K562 (cell line): ENCODE measurements around the gene FKBP2. TPM values are rescaled to one million over a fixed set of nuclear protein-coding genes. Genes with fewer than 3 reads are reported as not detected.

ENCODE experiments used
- CBX3 ChIP-seq, 2 experiments: IDR thresholded peaks; 1 replicate in 1 of 2; 2 replicates in 1 of 2; pipeline ENCODE4 v1.6.1; 2012; ENCODE audit warnings: inconsistent platforms in 2 of 2, low read length in 2 of 2, borderline replicate concordance in 1 of 2, control low read depth in 1 of 2
- JUND ChIP-seq, 2 experiments: IDR thresholded peaks; 2 replicates in 1 of 2; 3 replicates in 1 of 2; pipeline ENCODE4 v1.6.1; 2011; ENCODE audit warnings: borderline replicate concordance in 2 of 2, low read depth in 2 of 2, low read length in 2 of 2, improper control_type of control experiment in 1 of 2, missing biosample characterization in 1 of 2, missing genetic modification characterization in 1 of 2, missing genetic modification reagents in 1 of 2
- KDM4B ChIP-seq, 2 experiments: fragments of 450-650 bp in 1 of 2; sonication (generic) in 1 of 2; IDR thresholded peaks; 2 replicates each; pipeline ENCODE4 v1.6.1; 2016 to 2017; ENCODE audit warnings: borderline replicate concordance in 2 of 2, antibody characterized with exemption in 1 of 2, low read depth in 1 of 2, mild to moderate bottlenecking in 1 of 2
- KLF13 ChIP-seq: fragments of 450-650 bp; IDR thresholded peaks from 2 replicates; pipeline ENCODE4 v1.6.1; 2016; ENCODE audit warnings: missing genetic modification characterization, low read depth, mild to moderate bottlenecking, missing compliant biosample characterization, moderate library complexity, borderline replicate concordance
- MAFK ChIP-seq: IDR thresholded peaks from 2 replicates; pipeline ENCODE4 v1.6.1; 2011; ENCODE audit warnings: low read length, improper control_type of control experiment
- SMARCE1 ChIP-seq: fragments of 450-650 bp; IDR thresholded peaks from 2 replicates; pipeline ENCODE4 v1.7.1; 2016; ENCODE audit warnings: mild to moderate bottlenecking
- ZNF316 ChIP-seq: fragments of 450-650 bp; IDR thresholded peaks from 2 replicates; pipeline ENCODE4 v1.6.1; 2016
- polyA plus RNA-seq, 8 experiments: library from polyadenylated mRNA; depleted of rRNA in 4 of 8; stranded (reverse) in 5 of 8; unstranded in 3 of 8; fragments of >200 nt; fragmentation: Nextera tagmentation in 2 of 8; fragmentation: Illumina TruSeq in 1 of 8; extraction: Ambion mirVana in 2 of 8; extraction: Trizol in 1 of 8; gene quantifications; 2 replicates each; pipeline versions ENCODE4 v1.2.1 to v1.2.3, GENCODE V29; 2011 to 2014; ENCODE audit warnings: inconsistent platforms in 1 of 8, missing spikeins in 1 of 8
- total RNA-seq, 7 experiments: library from RNA; depleted of rRNA in 6 of 7; stranded (reverse); fragments of >200 nt in 6 of 7; fragmentation: Illumina TruSeq in 2 of 7; extraction: Trizol in 2 of 7; gene quantifications; 2 replicates each; pipeline versions ENCODE4 v1.2.1 to v1.2.3, GENCODE V29; 2011 to 2021; ENCODE audit warnings: low replicate concordance in 1 of 7
- TF ChIP-seq, protein P1 (sequence below): fragments of 250-450 bp; sonication (Bioruptor Pico); IDR thresholded peaks from 2 replicates; pipeline ENCODE4 v1.4.0; 2020
- TF ChIP-seq, protein P2 (sequence below): fragments of 450-650 bp; formaldehyde crosslinking; conservative IDR thresholded peaks from 2 replicates; pipeline ENCODE4 v1.4.0; 2022; ENCODE audit warnings: mild to moderate bottlenecking, missing genetic modification characterization
- TF ChIP-seq, protein P3 (sequence below): sonication (generic); formaldehyde crosslinking; IDR thresholded peaks from 2 replicates; pipeline ENCODE4 v1.8.0; 2022; ENCODE audit warnings: mild to moderate bottlenecking, low read depth, missing genetic modification reagents
- TF ChIP-seq, protein P4 (sequence below): fragments of 450-650 bp; IDR thresholded peaks from 2 replicates; pipeline ENCODE4 v1.6.1; 2017; ENCODE audit warnings: antibody characterized with exemption, mild to moderate bottlenecking

The FKBP2 gene
- total and polyA plus RNA-seq, 9 of the 15 experiments (the other 6 are each of a cell fraction or from before 2014, with no cell fraction given), result 3.5 to 151 (median 58.1) TPM

DNA sequence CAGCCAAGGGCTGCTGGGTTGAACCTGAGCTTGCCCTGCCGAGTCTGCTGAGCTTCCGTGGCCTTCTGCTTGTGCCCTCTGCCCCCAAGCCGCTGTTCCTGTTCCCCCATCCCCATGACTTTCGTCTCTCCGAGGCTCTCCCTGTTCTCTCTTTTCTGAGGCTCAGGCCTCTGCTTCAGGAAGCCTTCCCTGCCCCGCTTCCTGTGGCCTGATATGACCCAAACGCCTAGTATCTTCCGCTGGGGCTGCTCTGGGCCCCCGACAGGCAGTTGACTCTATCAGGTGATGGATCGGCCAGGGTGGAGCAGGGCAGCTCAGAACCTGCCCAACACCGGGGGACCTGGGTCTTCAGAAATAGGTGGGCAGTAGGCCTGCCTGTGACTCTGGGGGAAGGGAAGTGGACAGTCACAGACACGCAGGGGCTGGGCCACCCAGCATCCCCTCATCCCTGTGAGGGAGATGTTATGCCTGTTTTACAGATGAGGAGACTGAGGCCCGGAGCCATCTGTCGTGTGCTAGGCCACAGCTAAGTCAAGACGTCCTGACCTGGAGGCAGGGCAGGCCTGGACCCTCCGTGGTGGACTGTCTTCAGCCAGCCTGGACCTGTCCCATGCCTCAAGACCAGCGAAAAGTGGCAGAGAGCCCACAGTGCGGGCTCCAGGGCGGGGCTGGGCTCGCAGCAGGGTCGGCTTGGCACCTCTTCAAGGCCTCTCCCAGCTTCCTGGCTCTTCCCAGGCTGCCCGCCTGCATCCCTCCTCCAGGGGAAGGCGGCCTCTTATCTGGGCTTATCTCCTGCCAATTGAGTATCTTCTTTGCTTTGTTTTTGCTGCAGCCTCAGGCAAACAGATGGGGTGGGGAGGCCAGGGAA, 27.4 kb downstream of the FKBP2 start (continued):
- TF ChIP-seq, protein P1, sequence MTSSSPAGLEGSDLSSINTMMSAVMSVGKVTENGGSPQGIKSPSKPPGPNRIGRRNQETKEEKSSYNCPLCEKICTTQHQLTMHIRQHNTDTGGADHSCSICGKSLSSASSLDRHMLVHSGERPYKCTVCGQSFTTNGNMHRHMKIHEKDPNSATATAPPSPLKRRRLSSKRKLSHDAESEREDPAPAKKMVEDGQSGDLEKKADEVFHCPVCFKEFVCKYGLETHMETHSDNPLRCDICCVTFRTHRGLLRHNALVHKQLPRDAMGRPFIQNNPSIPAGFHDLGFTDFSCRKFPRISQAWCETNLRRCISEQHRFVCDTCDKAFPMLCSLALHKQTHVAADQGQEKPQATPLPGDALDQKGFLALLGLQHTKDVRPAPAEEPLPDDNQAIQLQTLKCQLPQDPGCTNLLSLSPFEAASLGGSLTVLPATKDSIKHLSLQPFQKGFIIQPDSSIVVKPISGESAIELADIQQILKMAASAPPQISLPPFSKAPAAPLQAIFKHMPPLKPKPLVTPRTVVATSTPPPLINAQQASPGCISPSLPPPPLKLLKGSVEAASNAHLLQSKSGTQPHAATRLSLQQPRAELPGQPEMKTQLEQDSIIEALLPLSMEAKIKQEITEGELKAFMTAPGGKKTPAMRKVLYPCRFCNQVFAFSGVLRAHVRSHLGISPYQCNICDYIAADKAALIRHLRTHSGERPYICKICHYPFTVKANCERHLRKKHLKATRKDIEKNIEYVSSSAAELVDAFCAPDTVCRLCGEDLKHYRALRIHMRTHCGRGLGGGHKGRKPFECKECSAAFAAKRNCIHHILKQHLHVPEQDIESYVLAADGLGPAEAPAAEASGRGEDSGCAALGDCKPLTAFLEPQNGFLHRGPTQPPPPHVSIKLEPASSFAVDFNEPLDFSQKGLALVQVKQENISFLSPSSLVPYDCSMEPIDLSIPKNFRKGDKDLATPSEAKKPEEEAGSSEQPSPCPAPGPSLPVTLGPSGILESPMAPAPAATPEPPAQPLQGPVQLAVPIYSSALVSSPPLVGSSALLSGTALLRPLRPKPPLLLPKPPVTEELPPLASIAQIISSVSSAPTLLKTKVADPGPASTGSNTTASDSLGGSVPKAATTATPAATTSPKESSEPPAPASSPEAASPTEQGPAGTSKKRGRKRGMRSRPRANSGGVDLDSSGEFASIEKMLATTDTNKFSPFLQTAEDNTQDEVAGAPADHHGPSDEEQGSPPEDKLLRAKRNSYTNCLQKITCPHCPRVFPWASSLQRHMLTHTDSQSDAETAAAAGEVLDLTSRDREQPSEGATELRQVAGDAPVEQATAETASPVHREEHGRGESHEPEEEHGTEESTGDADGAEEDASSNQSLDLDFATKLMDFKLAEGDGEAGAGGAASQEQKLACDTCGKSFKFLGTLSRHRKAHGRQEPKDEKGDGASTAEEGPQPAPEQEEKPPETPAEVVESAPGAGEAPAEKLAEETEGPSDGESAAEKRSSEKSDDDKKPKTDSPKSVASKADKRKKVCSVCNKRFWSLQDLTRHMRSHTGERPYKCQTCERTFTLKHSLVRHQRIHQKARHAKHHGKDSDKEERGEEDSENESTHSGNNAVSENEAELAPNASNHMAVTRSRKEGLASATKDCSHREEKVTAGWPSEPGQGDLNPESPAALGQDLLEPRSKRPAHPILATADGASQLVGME, result no peak
- TF ChIP-seq, protein P2, sequence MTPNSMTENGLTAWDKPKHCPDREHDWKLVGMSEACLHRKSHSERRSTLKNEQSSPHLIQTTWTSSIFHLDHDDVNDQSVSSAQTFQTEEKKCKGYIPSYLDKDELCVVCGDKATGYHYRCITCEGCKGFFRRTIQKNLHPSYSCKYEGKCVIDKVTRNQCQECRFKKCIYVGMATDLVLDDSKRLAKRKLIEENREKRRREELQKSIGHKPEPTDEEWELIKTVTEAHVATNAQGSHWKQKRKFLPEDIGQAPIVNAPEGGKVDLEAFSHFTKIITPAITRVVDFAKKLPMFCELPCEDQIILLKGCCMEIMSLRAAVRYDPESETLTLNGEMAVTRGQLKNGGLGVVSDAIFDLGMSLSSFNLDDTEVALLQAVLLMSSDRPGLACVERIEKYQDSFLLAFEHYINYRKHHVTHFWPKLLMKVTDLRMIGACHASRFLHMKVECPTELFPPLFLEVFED (CRISPR knock-in tag), result no peak
- TF ChIP-seq KDM4B (IDR thresholded peaks at IDR 0.05; ENCODE audit: borderline replicate concordance in 2 of 2, low read depth in 1 of 2) (no peak), JUND (IDR thresholded peaks at IDR 0.05; ENCODE audit: borderline replicate concordance, low read depth, low read length) (0 out of 2 replicates have a peak, but pooled peaks have one; percentile 2), JUND (tag; IDR thresholded peaks at IDR 0.05; ENCODE audit: borderline replicate concordance, low read depth, low read length) (no peak; the same call in 2 of the 3 replicates), MAFK (no peak), KLF13 (tag) (no peak), ZNF316 (no peak), SMARCE1 (no peak), CBX3 (IDR thresholded peaks at IDR 0.05; ENCODE audit: borderline replicate concordance in 1 of 2, low read length in 2 of 2) (no peak)
- TF ChIP-seq, protein P3, sequence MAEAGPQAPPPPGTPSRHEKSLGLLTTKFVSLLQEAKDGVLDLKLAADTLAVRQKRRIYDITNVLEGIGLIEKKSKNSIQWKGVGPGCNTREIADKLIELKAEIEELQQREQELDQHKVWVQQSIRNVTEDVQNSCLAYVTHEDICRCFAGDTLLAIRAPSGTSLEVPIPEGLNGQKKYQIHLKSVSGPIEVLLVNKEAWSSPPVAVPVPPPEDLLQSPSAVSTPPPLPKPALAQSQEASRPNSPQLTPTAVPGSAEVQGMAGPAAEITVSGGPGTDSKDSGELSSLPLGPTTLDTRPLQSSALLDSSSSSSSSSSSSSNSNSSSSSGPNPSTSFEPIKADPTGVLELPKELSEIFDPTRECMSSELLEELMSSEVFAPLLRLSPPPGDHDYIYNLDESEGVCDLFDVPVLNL (CRISPR knock-in tag), result no peak
- TF ChIP-seq, protein P4, sequence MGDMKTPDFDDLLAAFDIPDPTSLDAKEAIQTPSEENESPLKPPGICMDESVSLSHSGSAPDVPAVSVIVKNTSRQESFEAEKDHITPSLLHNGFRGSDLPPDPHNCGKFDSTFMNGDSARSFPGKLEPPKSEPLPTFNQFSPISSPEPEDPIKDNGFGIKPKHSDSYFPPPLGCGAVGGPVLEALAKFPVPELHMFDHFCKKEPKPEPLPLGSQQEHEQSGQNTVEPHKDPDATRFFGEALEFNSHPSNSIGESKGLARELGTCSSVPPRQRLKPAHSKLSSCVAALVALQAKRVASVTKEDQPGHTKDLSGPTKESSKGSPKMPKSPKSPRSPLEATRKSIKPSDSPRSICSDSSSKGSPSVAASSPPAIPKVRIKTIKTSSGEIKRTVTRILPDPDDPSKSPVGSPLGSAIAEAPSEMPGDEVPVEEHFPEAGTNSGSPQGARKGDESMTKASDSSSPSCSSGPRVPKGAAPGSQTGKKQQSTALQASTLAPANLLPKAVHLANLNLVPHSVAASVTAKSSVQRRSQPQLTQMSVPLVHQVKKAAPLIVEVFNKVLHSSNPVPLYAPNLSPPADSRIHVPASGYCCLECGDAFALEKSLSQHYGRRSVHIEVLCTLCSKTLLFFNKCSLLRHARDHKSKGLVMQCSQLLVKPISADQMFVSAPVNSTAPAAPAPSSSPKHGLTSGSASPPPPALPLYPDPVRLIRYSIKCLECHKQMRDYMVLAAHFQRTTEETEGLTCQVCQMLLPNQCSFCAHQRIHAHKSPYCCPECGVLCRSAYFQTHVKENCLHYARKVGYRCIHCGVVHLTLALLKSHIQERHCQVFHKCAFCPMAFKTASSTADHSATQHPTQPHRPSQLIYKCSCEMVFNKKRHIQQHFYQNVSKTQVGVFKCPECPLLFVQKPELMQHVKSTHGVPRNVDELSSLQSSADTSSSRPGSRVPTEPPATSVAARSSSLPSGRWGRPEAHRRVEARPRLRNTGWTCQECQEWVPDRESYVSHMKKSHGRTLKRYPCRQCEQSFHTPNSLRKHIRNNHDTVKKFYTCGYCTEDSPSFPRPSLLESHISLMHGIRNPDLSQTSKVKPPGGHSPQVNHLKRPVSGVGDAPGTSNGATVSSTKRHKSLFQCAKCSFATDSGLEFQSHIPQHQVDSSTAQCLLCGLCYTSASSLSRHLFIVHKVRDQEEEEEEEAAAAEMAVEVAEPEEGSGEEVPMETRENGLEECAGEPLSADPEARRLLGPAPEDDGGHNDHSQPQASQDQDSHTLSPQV, result peak; percentile 2; the same call in 1 of the 2 replicates
